Astrocyte of the cerebellum (primary cell): ENCODE data around the gene ASTL.

Source experiments
- DNase-seq: peaks from one replicate; pipeline ENCODE4 v3.0.0-alpha.2; 2011; ENCODE audit warnings: low read depth
- H3K4me3 ChIP-seq: 2 replicates; pipeline ENCODE4 v1.5.1; 2011; ENCODE audit warnings: mild to moderate bottlenecking, low read depth, low read length, moderate library complexity
- CTCF ChIP-seq: IDR thresholded peaks from 2 replicates; pipeline ENCODE4 v1.5.1; 2012; ENCODE audit warnings: low read length, low read depth, moderate library complexity, mild to moderate bottlenecking; ENCODE audit errors: missing control alignments
- in situ Hi-C: cut with HindIII; loops from 2 replicates; pipeline ENCODE4 v1.10.0; 2017; ENCODE audit warnings: low sequenced_read_pairs

ASTL gene

GRCh38 chr2:96170626-96171025 is 32.3 kb upstream of the ASTL start:
- DNase-seq, result no peak
- no peak for TF ChIP-seq CTCF
- no peak overlapping the region for H3K4me3 ChIP-seq
- in situ Hi-C loops, result no loop called here

- in situ Hi-C loops, result no loop called here
- H3K4me3 ChIP-seq, result no peak overlapping the region
- DNase-seq, result no peak
- TF ChIP-seq CTCF, result no peak
These were observed 31.7 kb upstream of the ASTL start for GRCh38 chr2:96169868-96170507.

- no peak for TF ChIP-seq CTCF
- DNase-seq, result no peak
- no peak overlapping the region for H3K4me3 ChIP-seq
- in situ Hi-C loops, result no loop called here
These were observed 29.2 kb upstream of the ASTL start for GRCh38 chr2:96167407-96168013.

- no peak for DNase-seq
- in situ Hi-C loops, result no loop called here
- H3K4me3 ChIP-seq, result no peak overlapping the region
- TF ChIP-seq CTCF, result no peak
These were observed 26.3 kb upstream of the ASTL start for GRCh38 chr2:96164459-96165184.

- no peak overlapping the region for H3K4me3 ChIP-seq
- DNase-seq, result no peak
- in situ Hi-C loops, result no loop called here
- no peak for TF ChIP-seq CTCF
These were observed 25.6 kb upstream of the ASTL start for GRCh38 chr2:96163768-96164429.

GRCh38 chr2:96163415-96163767 is 25.1 kb upstream of the ASTL start:
- in situ Hi-C loops, result no loop called here
- TF ChIP-seq CTCF, result no peak
- no peak overlapping the region for H3K4me3 ChIP-seq
- DNase-seq, result no peak
